ENCODE results near the gene OCA2. TPM values are rescaled to one million over a fixed set of nuclear protein-coding genes. Genes with fewer than 3 reads are reported as not detected.

The OCA2 gene
- total RNA-seq, 1 donor from 2014 or later: 2.8 TPM

GRCh38 chr15:28133281-28133680, 34.2 kb upstream of the OCA2 start:
- no peak for TF ChIP-seq CTCF (conservative IDR thresholded peaks at IDR 0.05)
- no peak for DNase-seq (ENCODE audit: extremely low spot score, unreplicated experiment)
- Mint-ChIP-seq H3K4me1 (ENCODE audit: unreplicated experiment) (no peaks in the 10 kb centered on the region), H3K27me3 (no peaks in the 10 kb centered on the region), H3K9me3 (no peaks in the 10 kb centered on the region), H3K36me3 (peaks cover 30% of the 10 kb centered on the region), H3K27ac (no peak overlapping the region), H3K4me3 (no peak overlapping the region)

- no peak for DNase-seq (ENCODE audit: extremely low spot score, unreplicated experiment)
- TF ChIP-seq CTCF (conservative IDR thresholded peaks at IDR 0.05): no peak
- H3K36me3 Mint-ChIP-seq: peaks cover 26% of the 10 kb centered on the region
Measured at GRCh38 chr15:28132524-28133275, 33.6 kb upstream of the OCA2 start.

GRCh38 chr15:28131946-28132345, 32.8 kb upstream of the OCA2 start:
- no peaks in the 10 kb centered on the region for H3K4me1 Mint-ChIP-seq (ENCODE audit: unreplicated experiment)
- no peaks in the 10 kb centered on the region for H3K9me3 Mint-ChIP-seq
- peaks cover 23% of the 10 kb centered on the region for H3K36me3 Mint-ChIP-seq
- no peaks in the 10 kb centered on the region for H3K27me3 Mint-ChIP-seq
- no peak overlapping the region for H3K4me3 Mint-ChIP-seq
- DNase-seq (ENCODE audit: extremely low spot score, unreplicated experiment): no peak
- H3K27ac Mint-ChIP-seq: no peak overlapping the region
- no peak for TF ChIP-seq CTCF (conservative IDR thresholded peaks at IDR 0.05)

More at GRCh38 chr15:28132524-28133275, 33.6 kb upstream of the OCA2 start:
- H3K4me1 Mint-ChIP-seq (ENCODE audit: unreplicated experiment): no peaks in the 10 kb centered on the region
- no peaks in the 10 kb centered on the region for H3K27me3 Mint-ChIP-seq
- H3K27ac Mint-ChIP-seq: no peak overlapping the region
- H3K4me3 Mint-ChIP-seq: no peak overlapping the region
- H3K9me3 Mint-ChIP-seq: no peaks in the 10 kb centered on the region

DNA sequence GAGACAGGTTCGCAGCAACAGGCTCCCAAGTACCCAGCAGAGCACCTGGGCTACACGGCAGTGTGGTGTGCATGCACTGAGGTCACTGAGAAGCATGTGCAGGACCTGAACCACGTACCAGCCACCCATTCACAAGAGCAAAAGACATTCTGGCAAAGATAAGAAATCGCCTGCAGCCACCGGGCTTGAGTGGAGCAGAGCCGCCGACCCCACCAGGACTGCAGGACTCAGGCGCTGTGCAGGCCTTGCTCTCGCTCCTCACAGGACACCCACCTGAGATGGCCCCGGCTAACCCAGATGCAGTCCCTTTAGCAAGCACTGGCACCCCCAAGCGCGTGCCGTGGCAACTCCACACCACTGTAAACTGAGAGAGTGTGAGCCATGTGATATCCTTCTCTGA, 32.3 kb upstream of the OCA2 start:
- no peak overlapping the region for H3K27ac Mint-ChIP-seq
- H3K4me3 Mint-ChIP-seq: no peak overlapping the region
- no peak for DNase-seq (ENCODE audit: extremely low spot score, unreplicated experiment)
- peaks cover 18% of the 10 kb centered on the region for H3K36me3 Mint-ChIP-seq
- H3K27me3 Mint-ChIP-seq: no peaks in the 10 kb centered on the region
- no peaks in the 10 kb centered on the region for H3K4me1 Mint-ChIP-seq (ENCODE audit: unreplicated experiment)
- H3K9me3 Mint-ChIP-seq: no peaks in the 10 kb centered on the region
- TF ChIP-seq CTCF (conservative IDR thresholded peaks at IDR 0.05): no peak

GRCh38 chr15:28130651-28131050, 31.5 kb upstream of the OCA2 start:
- peaks cover 18% of the 10 kb centered on the region for H3K36me3 Mint-ChIP-seq
- no peak overlapping the region for H3K4me3 Mint-ChIP-seq

More at GRCh38 chr15:28130651-28131050, 31.5 kb upstream of the OCA2 start:
- TF ChIP-seq CTCF (conservative IDR thresholded peaks at IDR 0.05): no peak
- no peak for DNase-seq (ENCODE audit: extremely low spot score, unreplicated experiment)
- H3K27ac Mint-ChIP-seq: no peak overlapping the region
- no peaks in the 10 kb centered on the region for H3K4me1 Mint-ChIP-seq (ENCODE audit: unreplicated experiment)
- no peaks in the 10 kb centered on the region for H3K27me3 Mint-ChIP-seq
- no peaks in the 10 kb centered on the region for H3K9me3 Mint-ChIP-seq

All from type B pancreatic cell (in vitro differentiated cells).